HG03575 (cell line): ENCODE measurements around the gene IGFBP6.

ENCODE experiments used
- ATAC-seq: cut with Tn5 transposase; IDR thresholded peaks from one replicate; pipeline ENCODE4 v1.9.1; 2021; ENCODE audit not compliant: unreplicated experiment, insufficient number of reproducible peaks, low FRiP score; ENCODE audit errors: extremely low read depth

The IGFBP6 gene

DNA sequence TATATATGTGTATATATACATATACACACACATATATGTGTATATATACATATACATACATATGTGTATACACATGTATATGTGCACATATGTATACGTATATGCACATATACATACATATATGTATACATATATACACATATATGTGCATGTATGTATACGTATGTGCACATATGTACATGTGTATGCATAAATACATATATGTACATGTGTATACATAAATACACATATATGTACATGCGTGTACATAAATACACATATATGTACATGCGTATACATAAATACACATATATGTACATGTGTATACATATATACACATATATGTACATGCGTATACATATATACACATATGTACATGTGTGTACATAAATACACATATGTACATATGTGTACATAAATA, 49.7 kb downstream of the IGFBP6 start:
- ATAC-seq = no peak

DNA sequence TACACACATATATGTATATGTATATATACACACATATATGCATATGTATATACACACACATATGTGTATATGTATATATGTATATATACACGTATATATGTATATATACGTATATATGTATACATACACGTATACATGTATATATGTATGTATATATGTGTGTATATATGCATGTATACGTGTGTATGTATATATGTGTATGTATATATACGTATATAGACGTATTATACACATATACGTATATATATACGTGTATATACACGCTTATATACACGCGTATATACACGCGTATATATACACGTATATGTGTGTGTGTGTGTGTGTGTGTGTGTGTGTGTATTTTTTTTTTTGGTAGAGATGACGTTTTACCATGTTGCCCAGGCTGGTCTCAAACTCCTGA, 50.2 kb downstream of the IGFBP6 start:
- no peak for ATAC-seq

DNA sequence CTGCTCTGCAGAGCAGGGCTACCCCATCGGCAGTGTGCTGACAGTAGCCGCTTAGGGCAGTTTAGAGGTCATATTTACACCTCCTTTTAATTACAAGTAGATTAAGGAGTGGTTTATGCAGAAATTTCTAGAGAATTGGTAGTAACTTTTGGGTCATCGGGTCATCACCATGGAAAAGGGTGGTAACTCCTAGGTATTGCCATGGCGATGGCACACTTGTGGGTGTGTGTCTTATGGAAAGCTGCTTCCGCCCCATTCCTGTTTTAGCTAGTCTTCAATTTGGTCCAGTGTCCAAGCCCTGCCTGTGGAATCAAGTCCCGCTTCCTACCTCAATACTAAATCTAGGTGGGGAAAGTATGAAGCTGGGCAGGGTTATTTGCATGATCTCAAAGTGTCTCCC, 53.6 kb downstream of the IGFBP6 start:
- no peak for ATAC-seq
